Activated CD4-positive, alpha-beta memory T cell treated with anti-CD3 and anti-CD28 coated beads, Interleukin-2, amount 10 ng/mL, durations not matched to agents 7 days and 5 days (primary cell): ENCODE measurements around the gene DCAF15. TPM values are rescaled to one million over a fixed set of nuclear protein-coding genes. Genes with fewer than 3 reads are reported as not detected.

Source experiments
- CTCF ChIA-PET: fragments of 350-600 bp; sonication (Branson Sonifier 250); formaldehyde crosslinking; loops from one replicate; lab custom pipeline; 2021; ENCODE audit warnings: antibody characterized with exemption, inconsistent platforms; lab: Charles Lee
- POLR2A ChIA-PET: fragments of 350-600 bp; sonication (Branson Sonifier 250); formaldehyde crosslinking; loops from one replicate; lab custom pipeline; 2021; ENCODE audit warnings: antibody characterized with exemption; lab: Charles Lee
- DNase-seq: peaks from one replicate; pipeline ENCODE4 v3.0.0-alpha.2; 2020
- H3K27ac Mint-ChIP-seq: one replicate; pipeline ENCODE4 v1.8.0; 2021; ENCODE audit warnings: mild to moderate bottlenecking, mixed read lengths
- H3K27me3 Mint-ChIP-seq: one replicate; pipeline ENCODE4 v1.8.0; 2021; ENCODE audit warnings: mixed read lengths
- H3K36me3 Mint-ChIP-seq: one replicate; pipeline ENCODE4 v1.8.0; 2021; ENCODE audit warnings: low read depth, mixed read lengths
- H3K4me1 Mint-ChIP-seq: one replicate; pipeline ENCODE4 v1.8.0; 2021; ENCODE audit warnings: mixed read lengths
- H3K4me3 Mint-ChIP-seq: one replicate; pipeline ENCODE4 v1.8.0; 2021; ENCODE audit warnings: mild to moderate bottlenecking, mixed read lengths
- H3K9me3 Mint-ChIP-seq: one replicate; pipeline ENCODE4 v1.8.0; 2021; ENCODE audit warnings: mixed read lengths
- total RNA-seq, 2 experiments: library from RNA; stranded (reverse); gene quantifications; one replicate each; pipeline ENCODE4 v1.2.3, GENCODE V29; 2021

Gene DCAF15
- total RNA-seq, 2 experiments from 2014 or later = 76.2 to 78.4 TPM

- ChIA-PET POLR2A (no interaction called here), CTCF (no interaction called here)
- Mint-ChIP-seq H3K36me3 (peaks cover 47% of the 10 kb centered on the region), H3K4me3 (no peak overlapping the region), H3K27me3 (no peaks in the 10 kb centered on the region), H3K27ac (no peak overlapping the region), H3K9me3 (no peaks in the 10 kb centered on the region), H3K4me1 (peaks cover 19% of the 10 kb centered on the region)
- DNase-seq = no peak
Measured at GRCh38 chr19:13956365-13956744, 4.0 kb downstream of the DCAF15 start.

GRCh38 chr19:13957051-13957450 lies 4.7 kb downstream of the DCAF15 start:
- CTCF ChIA-PET = no interaction called here
- Mint-ChIP-seq H3K9me3 (no peaks in the 10 kb centered on the region), H3K4me1 (peaks cover 13% of the 10 kb centered on the region), H3K27me3 (no peaks in the 10 kb centered on the region), H3K27ac (no peak overlapping the region), H3K36me3 (peaks cover 51% of the 10 kb centered on the region), H3K4me3 (no peak overlapping the region)
- POLR2A ChIA-PET = no interaction called here
- DNase-seq = no peak

- Mint-ChIP-seq H3K27me3 (no peaks in the 10 kb centered on the region), H3K4me1 (peaks cover 12% of the 10 kb centered on the region), H3K4me3 (no peak overlapping the region), H3K27ac (no peak overlapping the region), H3K36me3 (peaks cover 49% of the 10 kb centered on the region), H3K9me3 (no peaks in the 10 kb centered on the region)
- POLR2A ChIA-PET = no interaction called here
- no peak for DNase-seq
- CTCF ChIA-PET = no interaction called here
Measured at GRCh38 chr19:13958043-13958442, 5.7 kb downstream of the DCAF15 start.

- ChIA-PET POLR2A (no interaction called here), CTCF (interaction anchor here (0.6 kb wide), 1 partner anchor 112 kb away, joined by 3 read pairs; no protein-coding TSS in a partner anchor)
- no peak overlapping the region for H3K4me3 Mint-ChIP-seq
- H3K27ac Mint-ChIP-seq = no peak overlapping the region
- H3K9me3 Mint-ChIP-seq = no peaks in the 10 kb centered on the region
- no peaks in the 10 kb centered on the region for H3K27me3 Mint-ChIP-seq
- no peak for DNase-seq
- H3K36me3 Mint-ChIP-seq = peaks cover 44% of the 10 kb centered on the region
- peaks cover 2% of the 10 kb centered on the region for H3K4me1 Mint-ChIP-seq
Measured at GRCh38 chr19:13959141-13959961, 7.0 kb downstream of the DCAF15 start.

GRCh38 chr19:13959962-13960862 lies 7.9 kb downstream of the DCAF15 start:
- peaks cover 50% of the 10 kb centered on the region for H3K36me3 Mint-ChIP-seq
- CTCF ChIA-PET = interaction anchor here (0.6 kb wide), 2 partner anchors 108 to 111 kb away, joined by 3 to 5 read pairs; no protein-coding TSS in a partner anchor
- no peaks in the 10 kb centered on the region for H3K4me1 Mint-ChIP-seq
- no peak overlapping the region for H3K27ac Mint-ChIP-seq
- DNase-seq = no peak
- no peak overlapping the region for H3K4me3 Mint-ChIP-seq
- no peaks in the 10 kb centered on the region for H3K27me3 Mint-ChIP-seq
- POLR2A ChIA-PET = interaction anchor here (0.5 to 1.3 kb wide), 3 partner anchors 10 to 59 kb away, joined by 3 read pairs; no protein-coding TSS in a partner anchor
- no peaks in the 10 kb centered on the region for H3K9me3 Mint-ChIP-seq

GRCh38 chr19:13960863-13961784 lies 8.8 kb downstream of the DCAF15 start:
- Mint-ChIP-seq H3K9me3 (no peaks in the 10 kb centered on the region), H3K27me3 (no peaks in the 10 kb centered on the region), H3K4me1 (no peaks in the 10 kb centered on the region), H3K36me3 (peaks cover 43% of the 10 kb centered on the region), H3K27ac (no peak overlapping the region), H3K4me3 (no peak overlapping the region)
- DNase-seq = no peak
- ChIA-PET POLR2A (interaction anchor here (0.7 to 2.6 kb wide), 4 partner anchors 9 to 87 kb away, joined by 3 to 11 read pairs (median 3); partner anchors contain the start of gene DCAF15), CTCF (interaction anchor here (0.6 kb wide), 1 partner anchor 107 kb away, joined by 5 read pairs; no protein-coding TSS in a partner anchor)

GRCh38 chr19:13961826-13962698 lies 9.8 kb downstream of the DCAF15 start:
- no peaks in the 10 kb centered on the region for H3K4me1 Mint-ChIP-seq
- CTCF ChIA-PET = no interaction called here
- no peak overlapping the region for H3K27ac Mint-ChIP-seq
- POLR2A ChIA-PET = interaction anchor here (1.3 to 2.6 kb wide), 2 partner anchors 9 to 86 kb away, joined by 3 to 11 read pairs; partner anchors contain the start of gene DCAF15
- no peaks in the 10 kb centered on the region for H3K27me3 Mint-ChIP-seq
- H3K36me3 Mint-ChIP-seq = peaks cover 34% of the 10 kb centered on the region
- no peak for DNase-seq
- H3K4me3 Mint-ChIP-seq = no peak overlapping the region
- no peaks in the 10 kb centered on the region for H3K9me3 Mint-ChIP-seq

GRCh38 chr19:13962699-13963602 lies 10.6 kb downstream of the DCAF15 start:
- CTCF ChIA-PET = no interaction called here
- Mint-ChIP-seq H3K9me3 (no peaks in the 10 kb centered on the region), H3K27ac (no peak overlapping the region), H3K27me3 (no peaks in the 10 kb centered on the region), H3K4me3 (no peak overlapping the region), H3K4me1 (no peaks in the 10 kb centered on the region), H3K36me3 (peaks cover 33% of the 10 kb centered on the region)
- POLR2A ChIA-PET = interaction anchor here (1.3 to 2.6 kb wide), 2 partner anchors 10 to 85 kb away, joined by 3 to 11 read pairs; partner anchors contain the start of gene DCAF15
- no peak for DNase-seq

GRCh38 chr19:13963603-13964105 lies 11.3 kb downstream of the DCAF15 start:
- no peaks in the 10 kb centered on the region for H3K9me3 Mint-ChIP-seq
- ChIA-PET POLR2A (interaction anchor here (2.6 kb wide), 1 partner anchor 11 kb away, joined by 11 read pairs; the partner anchor contains the start of gene DCAF15), CTCF (no interaction called here)
- DNase-seq = no peak
- no peaks in the 10 kb centered on the region for H3K4me1 Mint-ChIP-seq
- no peak overlapping the region for H3K27ac Mint-ChIP-seq
- H3K27me3 Mint-ChIP-seq = no peaks in the 10 kb centered on the region
- no peak overlapping the region for H3K4me3 Mint-ChIP-seq
- peaks cover 27% of the 10 kb centered on the region for H3K36me3 Mint-ChIP-seq

GRCh38 chr19:13964776-13965175 lies 12.5 kb downstream of the DCAF15 start:
- Mint-ChIP-seq H3K4me3 (no peak overlapping the region), H3K4me1 (no peaks in the 10 kb centered on the region), H3K27ac (peak overlapping the region; percentile 47), H3K36me3 (peaks cover 24% of the 10 kb centered on the region), H3K27me3 (no peaks in the 10 kb centered on the region), H3K9me3 (no peaks in the 10 kb centered on the region)
- ChIA-PET POLR2A (no interaction called here), CTCF (no interaction called here)
- no peak for DNase-seq
